HEK293 (cell line): ENCODE measurements around the gene RNF40.
A peak's percentile ranks its signal among the peaks of the same experiment; 100 is the strongest.

ENCODE experiments used
- BCL11A ChIP-seq: fragments of 450-650 bp; formaldehyde crosslinking; IDR thresholded peaks from 2 replicates; pipeline ENCODE4 v1.5.1; 2016; ENCODE audit warnings: low read depth, missing biosample characterization, missing genetic modification characterization
- FEZF1 ChIP-seq: fragments of 450-650 bp; formaldehyde crosslinking; IDR thresholded peaks from 2 replicates; pipeline ENCODE4 v1.5.1; 2016; ENCODE audit warnings: missing biosample characterization, missing genetic modification characterization
- GLI4 ChIP-seq: fragments of 450-650 bp; formaldehyde crosslinking; IDR thresholded peaks from 2 replicates; pipeline ENCODE4 v1.5.1; 2016; ENCODE audit warnings: missing biosample characterization, missing genetic modification characterization
- GLIS2 ChIP-seq: fragments of 450-650 bp; formaldehyde crosslinking; IDR thresholded peaks from 2 replicates; pipeline ENCODE4 v1.5.1; 2016; ENCODE audit warnings: missing biosample characterization, missing genetic modification characterization
- KLF7 ChIP-seq: fragments of 450-650 bp; formaldehyde crosslinking; IDR thresholded peaks from 2 replicates; pipeline ENCODE4 v1.5.1; 2016; ENCODE audit warnings: missing biosample characterization, missing genetic modification characterization, borderline replicate concordance
- MYNN ChIP-seq: fragments of 450-650 bp; formaldehyde crosslinking; IDR thresholded peaks from 2 replicates; pipeline ENCODE4 v1.5.1; 2016; ENCODE audit warnings: missing biosample characterization, missing genetic modification characterization, borderline replicate concordance
- PATZ1 ChIP-seq: fragments of 450-650 bp; formaldehyde crosslinking; IDR thresholded peaks from 2 replicates; pipeline ENCODE4 v1.5.1; 2016; ENCODE audit warnings: missing biosample characterization, missing genetic modification characterization
- PBX3 ChIP-seq: sonication (generic); formaldehyde crosslinking; IDR thresholded peaks from 2 replicates; pipeline ENCODE4 v1.8.1; 2022; ENCODE audit warnings: mild to moderate bottlenecking, moderate library complexity, missing genetic modification reagents
- REST ChIP-seq: fragments of 450-650 bp; formaldehyde crosslinking; IDR thresholded peaks from 2 replicates; pipeline ENCODE4 v1.5.1; 2016; ENCODE audit warnings: missing biosample characterization, missing genetic modification characterization
- ZBTB10 ChIP-seq: fragments of 450-650 bp; formaldehyde crosslinking; IDR thresholded peaks from 2 replicates; pipeline ENCODE4 v1.5.1; 2016; ENCODE audit warnings: missing biosample characterization, missing genetic modification characterization
- ZBTB6 ChIP-seq: fragments of 450-650 bp; formaldehyde crosslinking; IDR thresholded peaks from 2 replicates; pipeline ENCODE4 v1.5.1; 2017; ENCODE audit warnings: missing biosample characterization, missing genetic modification characterization
- ZFHX2 ChIP-seq: fragments of 450-650 bp; formaldehyde crosslinking; conservative IDR thresholded peaks from 2 replicates; pipeline ENCODE4 v1.5.1; 2016; ENCODE audit warnings: missing biosample characterization, missing genetic modification characterization
- ZNF121 ChIP-seq: fragments of 450-650 bp; formaldehyde crosslinking; IDR thresholded peaks from 2 replicates; pipeline ENCODE4 v1.5.1; 2016; ENCODE audit warnings: missing biosample characterization, missing genetic modification characterization
- ZNF157 ChIP-seq: fragments of 450-650 bp; formaldehyde crosslinking; IDR thresholded peaks from 2 replicates; pipeline ENCODE4 v1.5.1; 2016; ENCODE audit warnings: missing biosample characterization, missing genetic modification characterization
- ZNF16 ChIP-seq: fragments of 450-650 bp; formaldehyde crosslinking; IDR thresholded peaks from 2 replicates; pipeline ENCODE4 v1.5.1; 2016; ENCODE audit warnings: low read depth, missing biosample characterization, missing genetic modification characterization
- ZNF184 ChIP-seq: fragments of 450-650 bp; IDR thresholded peaks from 2 replicates; pipeline ENCODE4 v1.5.1; 2018; ENCODE audit warnings: missing biosample characterization, mild to moderate bottlenecking, missing genetic modification characterization
- ZNF223 ChIP-seq: fragments of 450-650 bp; formaldehyde crosslinking; IDR thresholded peaks from 2 replicates; pipeline ENCODE4 v1.5.1; 2016; ENCODE audit warnings: missing biosample characterization, missing genetic modification characterization
- ZNF302 ChIP-seq: fragments of 450-650 bp; formaldehyde crosslinking; IDR thresholded peaks from 2 replicates; pipeline ENCODE4 v1.5.1; 2016; ENCODE audit warnings: missing biosample characterization, missing genetic modification characterization, low read depth
- ZNF366 ChIP-seq: fragments of 450-650 bp; formaldehyde crosslinking; conservative IDR thresholded peaks from 2 replicates; pipeline ENCODE4 v1.5.1; 2016; ENCODE audit warnings: missing biosample characterization, missing genetic modification characterization
- ZNF398 ChIP-seq: fragments of 450-650 bp; formaldehyde crosslinking; IDR thresholded peaks from 2 replicates; pipeline ENCODE4 v1.5.1; 2017; ENCODE audit warnings: missing biosample characterization, missing genetic modification characterization
- ZNF585B ChIP-seq: fragments of 450-650 bp; formaldehyde crosslinking; IDR thresholded peaks from 2 replicates; pipeline ENCODE4 v1.5.1; 2016; ENCODE audit warnings: missing biosample characterization, missing genetic modification characterization
- ZNF610 ChIP-seq: fragments of 450-650 bp; formaldehyde crosslinking; IDR thresholded peaks from 2 replicates; pipeline ENCODE4 v1.5.1; 2016; ENCODE audit warnings: missing biosample characterization, missing genetic modification characterization, borderline replicate concordance
- ZNF704 ChIP-seq: fragments of 450-650 bp; formaldehyde crosslinking; IDR thresholded peaks from 2 replicates; pipeline ENCODE4 v1.5.1; 2016; ENCODE audit warnings: missing biosample characterization, missing genetic modification characterization
- ZNF76 ChIP-seq: fragments of 450-650 bp; formaldehyde crosslinking; IDR thresholded peaks from 2 replicates; pipeline ENCODE4; 2016; ENCODE audit warnings: low read depth, missing biosample characterization, missing genetic modification characterization, borderline replicate concordance
- ZXDB ChIP-seq: fragments of 450-650 bp; formaldehyde crosslinking; IDR thresholded peaks from 2 replicates; pipeline ENCODE4 v1.5.1; 2016; ENCODE audit warnings: missing biosample characterization, missing genetic modification characterization

The RNF40 gene

GRCh38 chr16:30786115-30786935 lies 24.2 kb downstream of the RNF40 start (continued):
- TF ChIP-seq ZNF610 (tag by site-specific recombination) (0 out of 2 replicates have a peak, but pooled peaks have one; percentile 16), REST (no peak), ZNF157 (no peak), ZNF585B (tag by site-specific recombination) (no peak), ZNF366 (tag by site-specific recombination) (peak; percentile 56), ZNF121 (tag by site-specific recombination) (no peak), ZNF223 (tag by site-specific recombination) (no peak), GLIS2 (tag by site-specific recombination) (peak; percentile 89), KLF7 (tag by site-specific recombination) (no peak), ZNF302 (tag by site-specific recombination) (no peak), ZNF76 (tag by site-specific recombination) (peak; percentile 75), ZNF184 (tag by site-specific recombination) (no peak), ZNF16 (tag by site-specific recombination) (no peak), BCL11A (0 out of 2 replicates have a peak, but pooled peaks have one; percentile 53), PATZ1 (tag by site-specific recombination) (peak; percentile 47), FEZF1 (tag by site-specific recombination) (no peak), ZFHX2 (peak; percentile 84), PBX3 (CRISPR knock-in tag) (0 out of 2 replicates have a peak, but pooled peaks have one; percentile 53), ZBTB10 (tag by site-specific recombination) (no peak), ZNF704 (tag by site-specific recombination) (no peak), ZBTB6 (no peak; the same call in 1 of the 2 replicates), GLI4 (no peak), ZXDB (tag by site-specific recombination) (peak; percentile 29), MYNN (tag by site-specific recombination) (no peak), ZNF398 (tag by site-specific recombination) (peak; percentile 33)
